ENCODE data around the gene FAM181A.

The FAM181A gene

DNA sequence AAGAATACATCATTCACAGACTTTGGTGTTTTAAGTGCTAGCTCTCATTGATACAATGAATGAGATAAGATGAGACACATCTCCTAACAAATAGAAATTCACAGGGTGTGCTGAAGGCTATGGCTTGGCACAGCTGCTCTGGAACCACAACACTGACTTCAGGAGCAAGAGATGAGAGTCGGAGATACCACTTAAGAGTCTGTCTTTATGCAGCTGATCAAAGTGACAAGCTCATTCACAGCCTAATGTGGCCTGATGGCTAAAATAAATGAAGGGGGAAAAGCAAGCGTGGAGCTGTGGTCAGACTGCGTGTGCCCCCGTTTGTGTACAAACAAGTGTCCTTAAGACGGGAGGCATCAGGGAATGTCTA, 29.7 kb upstream of the FAM181A start:
- Mint-ChIP-seq H3K9me3 (peaks cover 3% of the 10 kb centered on the region), H3K4me1 (no peaks in the 10 kb centered on the region), H3K4me3 (no peak overlapping the region), H3K27ac (no peak overlapping the region), H3K36me3 (no peaks in the 10 kb centered on the region), H3K27me3 (peaks cover 32% of the 10 kb centered on the region)
- ATAC-seq: no peak

DNA sequence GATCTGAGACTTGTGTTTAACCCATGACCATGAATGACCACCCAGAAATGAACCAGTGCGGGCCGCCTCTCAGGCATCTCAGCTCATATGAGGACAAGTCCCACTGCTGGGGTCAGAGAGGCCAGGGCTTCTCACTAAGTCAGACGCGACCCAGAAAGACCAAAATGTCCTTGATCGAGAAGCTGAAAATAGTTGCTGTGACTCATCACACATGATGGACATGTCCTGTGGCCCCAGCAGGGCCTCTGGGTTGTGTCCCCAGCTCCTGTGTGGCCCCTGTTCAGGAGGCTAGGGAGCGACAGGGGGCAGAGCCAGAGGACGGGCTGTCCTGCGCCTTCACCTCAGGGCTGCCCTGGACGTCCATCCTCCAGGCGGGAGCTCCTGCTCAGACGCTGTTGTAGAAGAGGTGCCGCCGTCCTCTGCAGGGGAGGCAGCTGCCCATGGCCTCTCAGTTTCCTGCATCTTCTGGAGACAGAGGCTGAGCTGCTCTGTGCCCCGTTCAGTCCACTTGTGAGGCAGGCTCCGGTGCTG, 29.0 kb upstream of the FAM181A start:
- no peak for ATAC-seq
- Mint-ChIP-seq H3K4me3 (no peak overlapping the region), H3K36me3 (no peaks in the 10 kb centered on the region), H3K4me1 (no peaks in the 10 kb centered on the region), H3K9me3 (peaks cover 3% of the 10 kb centered on the region), H3K27ac (no peak overlapping the region), H3K27me3 (peaks cover 38% of the 10 kb centered on the region)

- H3K4me3 Mint-ChIP-seq: no peak overlapping the region
- H3K27ac Mint-ChIP-seq: no peak overlapping the region
- peaks cover 44% of the 10 kb centered on the region for H3K27me3 Mint-ChIP-seq
- no peaks in the 10 kb centered on the region for H3K4me1 Mint-ChIP-seq
- H3K9me3 Mint-ChIP-seq: peaks cover 3% of the 10 kb centered on the region
- no peak for ATAC-seq
- H3K36me3 Mint-ChIP-seq: no peaks in the 10 kb centered on the region
Observed at GRCh38 chr14:93898731-93899130, 28.4 kb upstream of the FAM181A start.

DNA sequence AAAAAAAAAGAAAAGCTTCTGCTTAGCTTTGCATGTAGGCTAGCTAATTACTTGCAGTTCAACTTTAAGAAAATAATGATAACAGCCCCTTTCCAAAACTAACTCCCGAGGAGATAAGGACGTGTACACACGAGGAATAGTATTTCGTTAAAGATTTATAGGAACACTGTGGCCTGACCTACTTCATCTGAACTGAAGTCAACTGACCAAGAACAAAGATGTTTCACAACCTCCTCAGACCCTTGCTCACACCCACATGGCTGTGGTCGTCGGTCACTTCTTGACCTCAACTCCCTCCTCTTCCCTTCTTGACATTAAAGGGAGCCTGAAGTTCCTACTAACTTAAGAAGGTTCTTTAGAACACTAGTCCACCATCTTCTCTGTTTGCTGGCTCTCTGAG, 25.3 kb upstream of the FAM181A start:
- H3K4me1 Mint-ChIP-seq: no peaks in the 10 kb centered on the region
- H3K9me3 Mint-ChIP-seq: peaks cover 3% of the 10 kb centered on the region
- H3K4me3 Mint-ChIP-seq: no peak overlapping the region
- ATAC-seq: no peak
- H3K27ac Mint-ChIP-seq: no peak overlapping the region
- H3K36me3 Mint-ChIP-seq: no peaks in the 10 kb centered on the region
- H3K27me3 Mint-ChIP-seq: peaks cover 67% of the 10 kb centered on the region

- Mint-ChIP-seq H3K27me3 (peaks cover 67% of the 10 kb centered on the region), H3K27ac (no peak overlapping the region), H3K9me3 (peaks cover 3% of the 10 kb centered on the region), H3K4me3 (no peak overlapping the region), H3K36me3 (no peaks in the 10 kb centered on the region), H3K4me1 (no peaks in the 10 kb centered on the region)
- no peak for ATAC-seq
Observed at GRCh38 chr14:93902619-93903307, 24.4 kb upstream of the FAM181A start.

DNA sequence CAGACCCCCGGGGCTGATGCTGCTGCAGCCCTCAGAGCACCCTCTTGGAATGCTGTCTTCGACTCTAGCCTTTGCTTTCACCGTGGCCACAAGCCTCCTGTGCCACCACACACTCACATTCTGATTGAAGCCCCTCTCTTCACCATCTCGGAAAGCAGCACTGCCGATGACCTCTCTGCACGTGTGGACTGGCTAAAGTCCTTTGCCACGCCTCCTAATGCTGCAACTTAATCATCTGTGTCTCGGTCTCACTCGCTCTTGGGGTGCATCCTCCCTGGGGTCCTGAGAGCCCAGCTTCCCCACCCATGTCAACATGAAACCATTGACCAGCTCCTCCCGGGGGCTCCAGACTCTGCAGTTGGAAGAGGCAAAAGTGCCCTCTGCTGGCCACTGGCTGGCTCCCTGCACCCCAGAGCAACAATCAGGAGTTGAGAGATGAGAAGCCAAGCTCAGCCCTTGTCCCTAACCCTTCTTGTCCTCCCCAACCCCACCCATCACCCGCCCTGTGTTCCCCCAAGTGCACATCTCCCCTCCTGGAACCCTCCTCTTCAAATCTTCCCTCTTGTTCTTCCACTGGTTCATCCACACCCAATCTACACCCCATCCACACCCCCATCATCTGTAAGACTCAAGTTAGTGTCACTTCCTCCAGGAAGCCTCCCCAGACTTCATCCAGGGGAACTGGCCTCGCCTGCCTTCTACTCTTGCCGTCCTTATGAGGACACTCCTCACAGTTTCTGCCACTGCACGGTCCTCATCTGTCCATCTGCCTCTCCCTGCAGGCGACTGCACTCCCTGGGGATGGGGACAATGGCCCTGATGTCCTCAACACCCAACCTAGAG, 23.6 kb upstream of the FAM181A start:
- ATAC-seq: no peak
- H3K27ac Mint-ChIP-seq: no peak overlapping the region
- H3K4me3 Mint-ChIP-seq: no peak overlapping the region
- H3K9me3 Mint-ChIP-seq: peaks cover 3% of the 10 kb centered on the region
- no peaks in the 10 kb centered on the region for H3K36me3 Mint-ChIP-seq
- H3K27me3 Mint-ChIP-seq: peaks cover 67% of the 10 kb centered on the region
- H3K4me1 Mint-ChIP-seq: no peaks in the 10 kb centered on the region

DNA sequence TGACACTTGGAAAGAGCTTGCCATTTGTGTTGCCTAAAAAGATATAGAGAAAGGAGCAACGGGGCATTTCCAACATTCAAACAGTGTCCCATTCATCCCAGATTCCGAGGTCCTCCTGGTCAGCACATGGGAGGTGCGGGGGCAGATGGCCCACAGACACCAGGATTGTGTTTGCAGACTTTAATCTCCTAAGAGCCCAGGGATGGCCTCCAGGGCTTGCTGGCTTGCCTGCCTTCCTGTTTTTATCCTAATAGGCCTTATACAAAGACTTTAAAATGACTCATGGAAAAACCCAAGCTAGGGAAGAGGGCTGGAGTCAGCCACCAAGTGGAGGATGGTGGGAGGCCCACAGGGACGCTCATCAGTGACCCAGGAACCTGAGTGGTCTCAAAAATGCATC, 21.5 kb upstream of the FAM181A start:
- H3K4me1 Mint-ChIP-seq: no peaks in the 10 kb centered on the region
- H3K36me3 Mint-ChIP-seq: no peaks in the 10 kb centered on the region
- no peaks in the 10 kb centered on the region for H3K9me3 Mint-ChIP-seq
- H3K27me3 Mint-ChIP-seq: peaks cover 62% of the 10 kb centered on the region
- H3K27ac Mint-ChIP-seq: no peak overlapping the region
- ATAC-seq: no peak
- H3K4me3 Mint-ChIP-seq: no peak overlapping the region

DNA sequence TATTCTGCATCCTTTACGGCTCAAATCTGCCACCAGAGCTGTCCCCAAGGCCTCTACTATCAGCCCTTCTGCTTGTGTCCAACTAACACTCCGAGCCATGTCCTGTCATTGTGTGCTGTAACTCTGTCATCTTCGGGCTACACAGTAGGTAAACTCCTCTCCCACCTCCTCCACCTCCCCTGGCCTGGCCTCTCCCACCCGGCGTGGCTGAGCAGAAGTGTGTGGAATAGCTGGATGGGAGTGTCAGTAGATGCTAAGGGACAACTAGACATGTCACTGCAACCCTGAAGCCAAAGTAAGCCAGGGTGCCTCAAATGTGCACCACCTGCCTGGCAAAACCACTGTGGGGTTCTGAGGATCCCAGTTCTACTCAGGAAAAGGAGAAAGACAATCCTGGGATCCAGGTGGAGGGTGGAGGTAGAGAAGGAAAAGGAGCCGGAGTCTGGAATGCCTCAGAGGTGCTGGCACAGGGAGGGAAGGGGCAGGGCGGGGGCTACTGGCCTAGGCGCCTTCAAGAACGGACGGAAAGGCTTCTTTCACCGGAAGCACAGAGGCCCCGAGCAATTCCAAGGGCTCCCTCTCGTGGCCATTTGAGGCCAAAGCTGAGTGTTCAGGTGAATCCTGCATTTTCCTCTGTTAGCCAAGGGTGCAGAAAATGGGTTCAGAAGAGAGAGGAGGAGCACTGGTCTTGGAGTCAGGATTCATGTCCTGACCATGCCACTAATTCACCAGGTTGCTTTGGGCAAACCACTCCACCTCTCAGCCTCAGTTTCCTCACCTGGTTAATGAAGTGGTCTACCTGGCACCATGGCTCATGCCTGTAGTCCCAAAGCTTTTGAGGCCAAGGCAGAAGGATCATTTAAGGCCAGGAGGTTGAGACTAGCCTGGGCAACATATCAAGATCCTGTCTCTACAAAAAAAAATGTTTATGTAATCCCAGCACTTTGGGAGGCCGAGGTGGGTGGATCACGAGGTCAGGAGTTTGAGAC, 20.5 kb upstream of the FAM181A start:
- Mint-ChIP-seq H3K27ac (no peak overlapping the region), H3K27me3 (peaks cover 62% of the 10 kb centered on the region), H3K36me3 (no peaks in the 10 kb centered on the region), H3K4me1 (no peaks in the 10 kb centered on the region), H3K9me3 (no peaks in the 10 kb centered on the region), H3K4me3 (no peak overlapping the region)
- ATAC-seq: peak; percentile 53

DNA sequence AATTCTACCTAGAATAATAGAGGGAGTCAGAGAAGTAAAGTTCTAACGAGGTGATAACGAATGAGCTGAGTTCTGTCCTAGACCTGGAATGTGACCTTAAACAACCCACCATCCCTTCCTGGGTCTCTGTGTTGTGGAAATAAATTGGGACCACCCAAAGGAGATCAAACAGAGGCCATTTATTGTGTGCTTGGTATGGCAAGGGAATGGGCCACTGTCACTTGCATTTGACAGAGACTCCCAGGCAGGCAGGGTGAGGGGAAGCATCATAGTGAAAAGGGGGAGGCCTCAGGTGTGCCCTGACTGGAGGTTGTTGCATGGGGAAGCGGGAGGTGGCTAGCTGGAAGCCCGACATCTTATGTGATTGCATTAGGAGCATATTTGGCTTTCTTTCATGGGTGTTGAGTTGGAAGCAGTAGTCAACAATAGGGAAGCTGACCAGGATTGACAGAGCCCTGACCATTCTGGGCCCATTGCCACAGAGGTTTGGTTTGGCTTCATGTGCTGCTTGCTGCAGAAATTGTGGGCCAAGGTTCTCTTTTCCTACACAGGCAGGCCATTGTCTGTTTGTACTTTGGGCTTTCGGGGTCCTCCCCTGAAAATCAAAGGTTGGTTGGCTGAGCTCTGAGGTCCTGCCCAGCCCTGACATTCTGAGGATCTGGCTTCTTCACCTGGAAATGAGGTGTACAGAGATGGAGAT, 17.6 kb upstream of the FAM181A start:
- H3K36me3 Mint-ChIP-seq: no peaks in the 10 kb centered on the region

GRCh38 chr14:93911975-93912615, 15.0 kb upstream of the FAM181A start:
- Mint-ChIP-seq H3K27me3 (peaks cover 43% of the 10 kb centered on the region), H3K36me3 (no peaks in the 10 kb centered on the region), H3K4me3 (no peak overlapping the region), H3K27ac (no peak overlapping the region), H3K9me3 (peaks cover 4% of the 10 kb centered on the region), H3K4me1 (no peaks in the 10 kb centered on the region)
- ATAC-seq: no peak

More for the DNA sequence above, 17.6 kb upstream of the FAM181A start:
- Mint-ChIP-seq H3K27ac (no peak overlapping the region), H3K4me1 (no peaks in the 10 kb centered on the region), H3K4me3 (no peak overlapping the region), H3K9me3 (peaks cover 4% of the 10 kb centered on the region), H3K27me3 (peaks cover 41% of the 10 kb centered on the region)
- no peak for ATAC-seq

DNA sequence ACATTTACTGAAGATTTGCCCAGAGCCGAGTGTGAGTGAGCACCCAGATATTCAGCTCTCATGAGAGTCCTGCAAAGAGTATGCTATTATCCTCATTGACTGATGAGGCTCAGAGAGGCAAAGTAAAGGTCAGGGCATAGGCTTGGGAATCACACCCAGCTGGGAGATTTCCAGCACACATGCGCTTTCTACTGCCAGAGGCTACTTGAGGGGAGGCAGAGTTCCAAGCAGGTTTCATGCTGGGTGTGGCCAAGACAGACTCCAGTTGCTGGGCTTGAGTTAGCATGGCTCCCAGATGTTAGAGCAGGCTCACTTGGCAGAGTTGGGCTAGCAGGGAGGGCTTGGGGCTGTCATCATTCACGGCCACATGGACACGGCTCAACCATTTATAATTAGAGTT, 14.4 kb upstream of the FAM181A start:
- no peaks in the 10 kb centered on the region for H3K36me3 Mint-ChIP-seq
- no peak overlapping the region for H3K27ac Mint-ChIP-seq
- H3K9me3 Mint-ChIP-seq: peaks cover 4% of the 10 kb centered on the region
- no peak for ATAC-seq
- H3K27me3 Mint-ChIP-seq: peaks cover 43% of the 10 kb centered on the region
- no peak overlapping the region for H3K4me3 Mint-ChIP-seq
- H3K4me1 Mint-ChIP-seq: no peaks in the 10 kb centered on the region

GRCh38 chr14:93914278-93914677, 12.9 kb upstream of the FAM181A start:
- H3K27me3 Mint-ChIP-seq: peaks cover 43% of the 10 kb centered on the region
- H3K36me3 Mint-ChIP-seq: no peaks in the 10 kb centered on the region
- H3K9me3 Mint-ChIP-seq: peaks cover 4% of the 10 kb centered on the region
- no peak overlapping the region for H3K4me3 Mint-ChIP-seq
- no peaks in the 10 kb centered on the region for H3K4me1 Mint-ChIP-seq
- ATAC-seq: no peak
- H3K27ac Mint-ChIP-seq: no peak overlapping the region

GRCh38 chr14:93915070-93915705, 12.0 kb upstream of the FAM181A start:
- H3K27ac Mint-ChIP-seq: no peak overlapping the region
- H3K4me3 Mint-ChIP-seq: no peak overlapping the region
- peaks cover 43% of the 10 kb centered on the region for H3K27me3 Mint-ChIP-seq
- no peaks in the 10 kb centered on the region for H3K36me3 Mint-ChIP-seq
- no peaks in the 10 kb centered on the region for H3K4me1 Mint-ChIP-seq
- no peak for ATAC-seq
- peaks cover 7% of the 10 kb centered on the region for H3K9me3 Mint-ChIP-seq

DNA sequence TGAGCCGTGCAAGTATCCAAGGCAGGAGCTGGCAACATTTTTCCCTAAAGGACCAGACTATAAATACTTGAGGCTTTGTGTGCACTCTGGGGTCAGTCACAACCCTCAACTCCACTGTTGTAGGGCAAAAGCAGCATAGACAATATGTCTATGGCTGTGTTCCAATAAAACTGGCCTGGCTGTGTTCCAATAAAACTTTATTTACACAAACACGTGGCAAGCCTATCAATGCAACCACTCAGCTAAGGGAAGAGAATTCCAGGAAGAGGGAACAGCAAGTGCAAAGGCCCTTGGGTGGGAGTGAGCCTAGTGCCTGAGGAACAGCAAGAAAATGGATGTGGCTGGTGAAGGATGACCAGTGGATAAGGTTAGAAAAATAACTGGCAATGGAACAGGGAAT, 11.3 kb upstream of the FAM181A start:
- Mint-ChIP-seq H3K36me3 (no peaks in the 10 kb centered on the region), H3K4me1 (no peaks in the 10 kb centered on the region), H3K27me3 (peaks cover 37% of the 10 kb centered on the region), H3K9me3 (peaks cover 7% of the 10 kb centered on the region), H3K27ac (no peak overlapping the region), H3K4me3 (no peak overlapping the region)
- ATAC-seq: no peak

All from stimulated activated memory B cell treated with anti-CD40 and anti-IgM and Interleukin-4, amounts not matched to agents 10 μg/mL and 1 μg/mL and 100 μg/mL, for 72 hours (primary cell).